Stimulated activated CD4-positive, alpha-beta T cell treated with anti-CD3 and anti-CD28 coated beads, TNF-alpha, amount 100 ng/mL, for 4 hours (primary cell): Measurements from ENCODE around the gene SLC9A8.
"Not testable (repeated sequence)": the region's sequence is repeated elsewhere in the genome, so short reads cannot be mapped to it uniquely, and the experiment has no call there.

ENCODE experiments used
- DNase-seq, 3 experiments: peaks; one replicate each; pipeline ENCODE4 v3.0.0-alpha.2; 2020; ENCODE audit warnings: low read depth in 3 of 3

Gene SLC9A8

DNA sequence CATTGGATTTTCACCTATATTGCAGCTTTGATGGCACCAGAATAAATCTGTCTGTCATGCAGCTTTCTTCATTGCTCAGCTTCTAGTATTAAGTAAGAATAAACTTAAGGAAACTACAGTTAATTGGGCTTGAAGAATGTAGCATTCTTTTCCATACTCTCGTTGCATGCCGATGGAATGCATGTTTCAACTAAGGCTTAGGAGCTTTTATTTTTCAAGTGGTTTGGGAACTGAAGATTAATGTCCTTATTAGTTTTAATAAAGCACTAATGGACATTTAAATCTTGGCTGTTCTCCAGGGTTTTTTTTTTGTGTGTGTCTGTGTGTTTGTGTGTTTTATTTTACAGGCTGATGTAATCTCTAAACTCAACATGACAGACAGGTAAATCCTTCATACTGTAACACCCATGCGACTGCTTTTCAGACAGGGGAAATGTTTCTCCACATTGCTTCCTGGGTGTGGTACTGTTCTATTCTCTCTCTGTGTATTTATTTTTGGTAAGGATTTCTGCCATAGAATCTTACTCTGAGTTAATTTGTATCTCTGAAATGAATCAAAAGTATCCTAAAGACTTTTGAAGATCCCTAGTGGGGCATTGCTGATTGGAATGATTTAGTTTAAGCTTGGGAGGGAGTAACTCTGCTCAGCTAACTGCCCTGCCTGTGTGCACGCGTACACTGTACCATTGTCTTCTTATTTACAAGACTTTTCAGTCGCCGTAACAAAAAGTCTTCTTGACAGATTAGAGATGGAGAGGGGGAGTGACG lies 38.0 kb downstream of the SLC9A8 start:
- DNase-seq: no peak

DNA sequence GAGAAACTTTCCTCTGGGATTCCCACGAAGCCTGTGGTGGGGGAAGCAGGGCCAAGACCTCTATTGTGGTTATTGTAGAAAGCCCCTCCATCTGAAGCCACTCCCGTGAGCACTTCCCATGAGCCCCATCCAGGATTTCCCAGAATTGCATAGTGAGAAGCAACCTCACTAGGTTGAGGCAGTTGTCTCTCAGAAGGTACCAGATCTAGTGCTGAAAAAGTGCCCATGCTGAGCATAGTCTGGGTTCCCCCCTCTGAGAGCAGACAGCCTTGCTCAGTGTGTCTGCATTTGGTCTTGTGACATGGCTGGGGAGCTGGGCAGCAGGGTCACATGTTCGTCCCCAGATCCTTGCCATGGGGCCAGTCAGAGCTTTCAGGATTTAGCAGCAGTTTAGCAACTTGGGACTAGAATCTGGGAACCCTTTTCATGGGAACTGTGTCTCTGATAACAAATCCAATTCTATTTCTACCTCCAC lies 38.6 kb downstream of the SLC9A8 start:
- DNase-seq: no peak

DNA sequence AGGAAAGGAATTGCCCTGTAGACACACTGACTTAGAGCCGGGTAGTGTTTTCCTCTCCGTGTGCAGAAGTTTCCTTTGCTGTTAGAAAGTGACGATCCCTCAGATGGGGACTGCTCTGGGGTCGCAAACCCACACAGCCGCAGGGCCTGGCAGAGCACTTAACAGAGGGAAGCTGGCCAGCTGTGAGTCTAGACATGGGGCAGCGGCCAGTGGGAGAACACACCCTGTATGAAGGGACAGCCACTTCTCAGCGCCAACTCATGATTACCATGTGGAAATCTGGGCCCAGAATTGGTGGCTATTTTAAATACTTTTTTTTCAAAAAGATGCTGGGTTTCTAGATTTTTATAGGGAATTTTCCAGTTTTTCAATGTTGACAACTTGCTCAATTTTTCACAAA lies 39.4 kb downstream of the SLC9A8 start:
- no peak for DNase-seq

DNA sequence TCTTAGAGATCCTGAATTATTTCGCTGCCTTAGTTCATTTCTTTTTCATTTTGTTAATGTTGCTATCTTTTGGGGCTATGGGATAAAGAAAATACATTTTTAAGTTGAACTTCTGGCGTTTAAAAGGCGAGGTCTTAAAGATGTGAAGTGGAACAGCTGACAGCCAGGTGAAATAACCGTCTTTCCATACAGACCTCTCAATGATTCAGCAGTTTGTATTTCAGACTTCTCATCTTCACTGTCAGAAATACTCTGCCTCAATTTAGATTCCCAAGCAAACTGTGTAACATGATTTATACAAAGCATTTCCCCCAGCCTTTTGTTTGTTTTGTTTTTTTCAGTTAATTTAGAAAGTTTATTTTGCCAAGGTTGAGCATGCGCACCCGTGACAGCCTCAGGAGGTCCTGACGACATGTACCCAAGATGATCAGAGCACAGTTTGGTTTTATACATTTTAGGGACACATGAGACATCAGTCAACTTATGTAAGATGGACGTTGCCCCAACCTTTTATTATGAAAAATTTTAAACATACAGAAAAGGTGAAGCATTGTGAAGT lies 40.0 kb downstream of the SLC9A8 start:
- DNase-seq: no peak

DNA sequence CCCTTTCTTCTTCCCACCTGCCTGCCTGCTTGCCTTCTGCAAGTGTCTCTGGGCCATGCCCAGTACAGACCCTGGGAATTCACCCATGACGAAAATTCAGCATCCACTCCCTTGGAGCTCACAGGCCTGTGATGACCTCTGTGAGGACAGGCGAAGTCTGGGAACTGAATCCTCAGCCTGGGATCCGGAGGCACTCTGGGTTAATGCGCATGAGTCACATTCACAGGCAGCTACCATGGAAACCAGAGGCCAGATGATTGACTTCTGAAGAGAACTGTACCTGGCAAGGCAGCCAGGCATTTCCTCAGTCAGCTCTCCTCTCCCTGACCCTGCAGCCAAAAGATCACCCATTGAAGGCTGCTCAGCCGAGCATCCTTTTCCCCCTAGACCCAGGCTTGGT lies 41.0 kb downstream of the SLC9A8 start:
- no peak for DNase-seq

DNA sequence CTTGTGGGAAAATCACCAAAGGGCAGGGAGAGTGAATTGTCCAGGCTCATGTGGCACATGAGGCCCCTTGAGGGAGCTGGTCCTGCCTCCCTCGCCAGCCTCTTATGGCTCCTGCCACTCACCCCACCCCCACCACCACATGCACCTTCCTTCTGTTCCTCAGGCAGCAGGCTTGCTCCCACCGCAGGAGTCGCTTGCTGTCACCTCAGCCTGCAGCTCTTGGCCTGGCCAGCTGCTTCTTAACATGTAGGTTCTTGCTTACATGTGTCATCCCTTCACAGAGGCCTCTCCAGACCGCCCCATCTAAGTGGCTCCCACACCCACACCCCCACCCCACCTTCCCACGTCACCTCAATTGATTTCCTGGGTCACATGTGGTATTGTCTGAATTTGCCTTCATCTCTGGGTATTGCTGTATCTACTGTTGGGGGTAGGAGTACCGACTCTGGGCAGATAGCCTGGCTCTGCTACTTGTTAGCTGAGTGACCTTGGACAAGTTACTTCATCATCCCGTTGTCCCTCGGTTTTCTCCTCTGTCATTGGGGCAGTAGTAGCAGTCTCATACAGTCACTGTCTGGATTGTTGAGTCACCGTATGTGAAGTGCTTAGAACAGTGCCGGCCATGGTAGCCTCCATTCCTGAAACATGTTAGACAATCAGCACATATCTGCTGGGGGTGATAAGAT lies 41.7 kb downstream of the SLC9A8 start:
- DNase-seq: no peak

DNA sequence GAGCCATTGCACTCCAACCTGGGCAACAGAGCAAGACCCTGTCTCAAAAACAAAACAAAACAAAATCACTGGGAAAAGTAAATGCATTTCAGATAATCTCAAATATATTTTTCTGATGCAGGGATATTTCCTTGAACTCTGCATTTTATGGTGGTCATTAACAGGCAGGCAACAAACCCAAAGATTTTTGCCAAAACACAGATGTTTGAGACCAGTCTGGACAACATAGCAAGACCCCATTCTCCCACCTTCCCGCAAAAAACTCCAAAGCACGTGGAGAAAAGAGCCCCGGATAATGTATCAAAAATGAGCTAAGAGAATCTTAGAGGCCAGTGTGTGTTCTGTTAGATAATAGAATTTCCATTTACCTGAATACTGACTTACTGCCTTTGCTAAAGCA lies 44.3 kb downstream of the SLC9A8 start:
- no peak for DNase-seq

DNA sequence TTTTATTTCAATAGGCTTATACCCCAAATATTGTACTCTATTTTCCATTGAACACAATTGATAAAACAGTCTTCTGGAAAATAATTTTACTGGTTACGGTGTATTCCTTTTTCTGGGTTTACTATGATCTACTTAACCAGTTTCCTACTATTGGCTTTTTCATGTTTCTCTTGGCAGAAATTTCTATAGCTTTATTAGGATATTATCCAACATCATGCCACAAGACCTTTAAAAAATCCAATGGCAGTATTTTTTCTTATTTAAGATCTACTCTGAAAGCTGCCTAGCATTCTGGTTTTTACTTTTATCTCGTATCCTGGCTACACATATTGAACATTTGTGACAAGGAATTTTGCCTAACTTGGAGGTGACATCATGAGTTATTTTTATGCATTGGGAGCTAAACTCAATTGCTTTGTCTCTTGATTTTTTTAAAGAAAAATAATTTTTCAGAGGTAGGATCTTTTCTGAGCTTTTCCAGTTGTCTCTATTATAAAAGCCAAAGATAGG lies 45.5 kb downstream of the SLC9A8 start:
- DNase-seq: no peak

DNA sequence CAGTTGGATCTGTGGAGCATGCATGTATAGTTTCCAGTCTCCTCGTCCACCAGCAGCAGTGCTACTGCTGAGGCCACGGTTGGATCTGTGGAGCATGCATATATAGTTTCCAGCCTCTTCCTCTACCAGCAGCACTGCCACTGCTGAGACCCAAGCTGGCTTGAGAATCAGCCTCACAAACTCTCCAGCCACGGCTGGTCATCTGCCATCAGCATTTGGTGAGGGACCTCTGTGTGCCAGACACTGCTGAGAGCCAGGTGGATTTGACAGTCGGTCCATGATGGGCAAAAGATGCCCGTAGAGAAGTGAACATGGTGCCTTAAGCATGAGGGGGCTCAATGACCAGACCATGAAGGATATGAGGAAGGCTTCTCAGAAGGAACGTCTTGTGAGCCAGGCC lies 46.4 kb downstream of the SLC9A8 start:
- DNase-seq: no peak

DNA sequence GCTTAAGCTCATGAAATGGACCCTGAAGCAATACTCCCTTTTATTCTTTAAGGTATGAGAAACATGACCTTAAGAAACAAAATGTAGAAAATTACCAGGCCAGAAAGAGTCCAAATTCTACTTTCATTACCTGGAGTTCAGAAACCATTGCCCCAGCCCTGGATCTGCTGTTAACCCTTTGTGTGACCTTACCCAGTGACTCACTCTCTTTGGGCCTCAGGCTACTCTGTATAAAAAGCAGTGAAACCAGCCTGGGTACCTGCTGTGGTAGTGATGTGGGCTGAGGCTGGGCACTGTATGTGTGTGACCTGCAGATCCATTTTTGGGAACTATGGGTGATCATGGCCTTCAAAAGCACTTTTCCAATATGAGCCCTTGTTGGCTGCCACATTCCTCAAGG lies 47.2 kb downstream of the SLC9A8 start:
- DNase-seq: no peak

DNA sequence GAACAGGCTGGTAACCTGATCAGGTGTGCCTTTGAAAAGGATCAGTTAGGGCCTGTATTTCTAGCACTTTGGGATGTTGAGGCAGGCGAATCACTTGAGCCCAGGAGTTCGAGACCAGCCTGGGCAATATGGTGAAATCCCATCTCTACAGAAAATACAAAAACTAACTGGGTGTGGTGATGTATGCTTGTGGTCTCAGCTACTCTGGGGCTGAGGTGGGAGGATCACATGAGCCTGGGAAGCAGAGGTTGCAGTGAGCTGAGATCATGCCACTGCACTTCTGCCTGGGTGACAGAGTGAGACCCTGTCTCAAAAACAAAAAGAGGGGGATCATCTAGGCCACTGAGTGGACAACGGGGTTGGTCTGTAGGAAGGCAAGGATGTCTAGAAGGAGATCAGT lies 48.6 kb downstream of the SLC9A8 start:
- not testable (repeated sequence) for DNase-seq

DNA sequence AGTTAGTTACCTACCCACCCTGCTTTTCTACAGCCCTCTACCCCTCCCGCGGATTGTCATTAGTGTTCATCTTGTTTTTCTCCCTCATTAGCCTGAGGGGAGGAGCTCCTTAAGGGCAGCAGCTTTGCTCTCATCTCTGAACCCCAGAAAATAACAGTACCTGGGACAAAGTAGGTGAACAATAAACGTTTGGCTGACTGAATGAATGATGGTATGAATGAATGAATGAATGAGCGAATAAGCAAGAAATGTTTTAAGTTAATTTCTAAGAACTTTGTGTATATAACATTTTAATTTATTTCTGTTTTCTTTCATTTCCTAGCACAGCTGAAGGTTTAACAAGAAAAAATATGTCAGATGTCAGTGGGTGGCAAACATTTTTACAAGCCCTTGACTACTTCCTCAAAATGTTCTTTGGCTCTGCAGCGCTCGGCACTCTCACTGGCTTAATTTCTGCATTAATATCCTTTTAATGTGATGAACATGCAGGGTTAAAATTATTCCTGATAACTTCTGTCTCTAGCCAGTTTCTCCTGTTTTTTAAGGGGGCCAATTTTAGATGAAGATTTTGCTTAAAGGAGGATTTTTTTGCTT lies 50.1 kb downstream of the SLC9A8 start:
- no peak for DNase-seq

DNA sequence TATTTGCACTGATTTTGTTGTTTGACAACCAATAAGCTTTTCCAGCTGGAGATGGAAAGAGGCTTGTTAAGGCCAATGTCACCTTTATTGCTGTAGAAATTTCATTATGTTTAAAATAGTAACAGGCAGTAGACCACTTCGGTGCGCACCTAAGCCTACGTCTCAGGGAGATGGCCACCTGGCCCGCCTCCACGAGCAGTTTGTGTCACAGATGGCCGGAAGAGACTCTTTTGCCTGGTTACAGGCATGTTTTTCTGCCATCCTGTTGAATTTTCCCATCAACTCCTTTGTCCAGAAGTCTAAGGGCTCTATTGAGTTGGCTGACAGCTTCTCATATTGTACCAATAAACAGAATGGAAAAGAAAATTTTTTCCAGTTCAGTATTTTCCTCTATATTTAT lies 51.0 kb downstream of the SLC9A8 start:
- no peak for DNase-seq

DNA sequence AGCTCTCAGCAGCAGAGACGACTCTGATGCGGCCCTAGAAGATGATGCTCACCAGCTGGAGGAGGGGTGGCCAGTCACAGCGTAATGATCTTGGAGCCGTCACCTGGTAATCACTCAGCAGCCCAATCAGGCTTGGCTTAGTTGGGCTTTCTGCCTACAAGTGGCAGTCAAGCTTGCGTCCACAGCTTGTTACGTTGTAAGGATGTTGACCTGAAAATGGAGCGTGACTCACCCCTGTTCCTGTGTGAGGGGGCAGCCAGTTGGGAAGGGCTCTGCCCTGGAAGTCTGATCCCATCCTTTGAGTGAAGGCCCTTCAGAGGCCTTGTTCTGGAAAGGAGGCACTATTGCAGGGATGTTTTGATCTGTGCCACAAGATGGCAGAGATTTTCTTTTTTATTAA lies 52.9 kb downstream of the SLC9A8 start:
- DNase-seq: no peak

DNA sequence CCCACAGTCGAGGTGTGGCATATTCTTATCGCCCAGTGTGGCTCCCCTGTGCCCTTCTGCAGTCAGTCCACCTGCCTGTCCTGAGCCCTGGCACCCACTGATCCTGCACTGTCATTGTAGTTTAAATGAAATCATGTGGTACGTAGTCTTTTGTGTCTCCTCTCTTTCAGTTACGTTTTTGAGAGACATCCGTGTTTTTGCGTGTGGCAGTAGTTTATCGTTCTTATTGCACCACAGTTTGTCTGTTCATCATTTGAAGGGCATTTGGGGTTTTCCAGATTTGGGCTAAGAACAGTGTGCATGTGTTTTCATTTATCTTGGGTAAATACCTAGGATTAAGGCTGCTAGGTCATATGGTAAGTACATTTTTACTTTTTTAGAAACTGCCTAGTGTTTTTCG lies 53.4 kb downstream of the SLC9A8 start:
- no peak for DNase-seq

DNA sequence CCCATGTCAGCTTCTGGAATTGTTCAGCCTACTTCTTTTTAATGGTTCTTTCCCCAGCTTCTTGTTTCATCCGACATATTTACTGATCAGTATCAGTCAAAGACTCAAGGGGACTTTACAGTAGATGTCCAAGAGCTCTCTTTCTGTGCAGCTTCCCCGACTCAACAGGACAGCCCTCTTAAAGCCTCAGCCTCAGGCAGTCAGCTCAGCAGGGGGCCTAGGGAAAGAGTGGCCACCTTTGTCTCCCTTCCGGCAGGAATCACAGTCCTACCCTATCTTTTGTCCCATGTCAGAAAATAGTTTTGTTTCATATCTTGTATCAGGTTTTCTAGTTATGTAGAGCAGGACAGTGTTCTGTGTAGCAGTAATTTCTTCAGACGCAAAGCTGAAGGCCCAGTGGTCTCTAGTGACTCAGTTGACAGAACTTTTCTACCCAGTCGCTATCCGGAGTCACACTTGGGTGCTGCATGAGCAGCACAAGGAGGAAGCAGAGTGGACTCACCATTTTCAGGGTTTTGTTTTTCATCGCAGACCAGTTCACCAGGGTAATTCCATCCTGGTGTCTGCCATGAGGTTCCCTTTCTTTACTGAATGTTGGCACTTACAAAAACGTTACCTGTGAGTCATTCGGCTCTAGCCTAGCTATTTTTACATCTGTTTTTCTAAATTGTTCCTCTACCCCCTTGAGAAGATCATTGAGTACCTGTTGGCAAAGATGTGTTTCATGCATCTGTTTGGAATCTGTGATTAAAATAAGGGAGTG lies 55.0 kb downstream of the SLC9A8 start:
- no peak for DNase-seq

DNA sequence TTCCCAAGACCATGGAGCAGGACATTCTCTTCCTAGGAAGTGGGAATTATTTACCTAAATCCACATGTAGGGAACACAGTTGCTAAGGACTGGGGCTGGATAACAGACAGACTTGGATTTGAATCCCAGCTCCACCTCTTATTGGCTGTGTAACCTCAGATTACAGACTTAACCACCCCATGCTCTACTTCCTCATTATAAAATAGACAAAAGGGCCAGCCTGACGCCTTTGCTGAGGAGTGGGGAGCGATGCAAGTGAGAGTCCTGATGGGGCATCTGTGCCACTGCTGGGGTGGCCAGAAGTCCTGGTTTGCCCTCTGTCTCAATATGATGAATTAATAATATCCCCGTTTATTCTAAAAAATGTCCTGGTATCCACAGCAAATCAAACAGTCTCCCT lies 55.9 kb downstream of the SLC9A8 start:
- DNase-seq: no peak

DNA sequence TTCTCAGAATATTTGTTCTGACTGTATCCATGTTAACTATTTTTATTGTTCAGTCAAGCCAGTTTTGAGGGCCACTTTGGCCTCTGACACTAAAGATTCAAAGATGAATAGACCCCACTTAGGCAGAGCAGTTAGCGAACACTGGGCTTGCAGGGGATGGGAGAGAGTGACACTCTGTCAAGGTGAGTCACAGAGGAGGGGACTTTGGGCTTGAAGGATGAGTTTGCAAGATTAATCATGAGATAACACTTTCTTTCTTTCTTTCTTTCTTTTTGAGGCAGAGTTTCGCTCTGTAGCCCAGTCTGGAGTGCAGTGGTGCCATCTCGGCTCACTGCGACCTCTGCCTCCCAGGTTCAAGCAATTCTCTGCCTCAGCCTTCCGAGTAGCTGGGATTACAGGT lies 56.3 kb downstream of the SLC9A8 start:
- no peak for DNase-seq

DNA sequence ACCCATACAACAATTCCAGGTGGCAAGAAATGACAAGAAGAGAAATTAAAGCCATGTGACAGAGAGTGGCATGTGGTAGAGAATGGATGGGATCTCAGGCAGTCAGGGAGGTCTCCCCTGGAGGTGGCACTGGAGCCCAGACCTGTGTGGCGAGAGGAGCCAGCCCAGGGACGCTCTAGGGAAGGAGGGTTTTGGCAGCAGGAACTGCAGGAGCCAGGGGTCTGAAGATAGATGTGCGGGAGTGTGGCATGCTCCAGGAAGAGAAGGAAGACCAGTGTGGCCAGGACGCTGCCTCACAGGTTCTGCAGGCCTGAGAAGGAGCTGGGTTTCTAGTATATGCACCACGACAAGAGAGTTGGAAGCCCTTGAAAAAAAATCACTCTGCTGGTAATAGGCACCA lies 57.6 kb downstream of the SLC9A8 start:
- no peak for DNase-seq

DNA sequence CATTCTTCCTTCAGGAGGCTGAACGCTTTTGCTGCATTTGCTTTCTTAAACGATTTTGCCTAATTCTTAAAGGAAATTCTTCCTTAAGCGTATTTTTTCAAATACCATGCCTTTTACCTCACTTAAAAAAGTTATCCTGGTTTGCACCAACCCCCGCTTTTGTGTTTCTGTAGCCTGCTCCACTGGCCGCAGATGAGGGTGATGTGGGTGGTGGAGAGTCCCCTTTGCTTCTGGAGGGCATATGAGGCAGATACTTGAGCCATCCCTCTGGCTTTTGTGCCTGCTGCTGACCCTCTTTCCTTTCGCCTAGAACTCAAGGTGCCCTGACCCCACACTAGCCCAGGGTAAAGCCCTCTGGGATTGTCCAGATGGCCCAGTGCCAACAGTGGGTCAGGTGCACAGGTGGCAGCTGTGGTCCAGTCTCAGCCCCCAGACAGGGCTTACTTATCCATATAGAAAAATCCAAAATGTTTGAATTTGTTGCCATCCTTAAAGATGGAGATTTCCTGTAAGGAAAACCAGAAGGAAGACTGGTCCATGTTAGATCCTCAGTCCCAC lies 58.8 kb downstream of the SLC9A8 start:
- DNase-seq: no peak

DNA sequence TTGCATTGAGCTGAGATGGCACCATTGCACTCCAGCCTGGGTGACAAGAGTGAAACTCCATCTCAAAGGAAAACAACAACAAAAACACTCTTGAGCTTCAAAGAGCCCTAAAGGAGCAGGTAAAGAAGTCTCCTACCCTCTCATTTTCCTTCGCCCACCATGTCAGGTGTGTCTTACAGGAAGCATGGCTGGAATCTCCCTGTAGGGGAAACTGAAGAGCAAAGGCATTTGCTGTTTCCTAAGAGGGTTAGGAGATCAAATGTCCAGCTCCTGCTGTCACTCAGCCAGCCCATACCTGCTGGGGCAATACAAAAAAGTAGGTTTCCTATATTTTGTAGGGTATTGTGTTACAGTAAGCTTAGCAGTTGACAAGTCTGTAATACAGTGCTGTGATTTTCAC lies 59.4 kb downstream of the SLC9A8 start:
- no peak for DNase-seq

DNA sequence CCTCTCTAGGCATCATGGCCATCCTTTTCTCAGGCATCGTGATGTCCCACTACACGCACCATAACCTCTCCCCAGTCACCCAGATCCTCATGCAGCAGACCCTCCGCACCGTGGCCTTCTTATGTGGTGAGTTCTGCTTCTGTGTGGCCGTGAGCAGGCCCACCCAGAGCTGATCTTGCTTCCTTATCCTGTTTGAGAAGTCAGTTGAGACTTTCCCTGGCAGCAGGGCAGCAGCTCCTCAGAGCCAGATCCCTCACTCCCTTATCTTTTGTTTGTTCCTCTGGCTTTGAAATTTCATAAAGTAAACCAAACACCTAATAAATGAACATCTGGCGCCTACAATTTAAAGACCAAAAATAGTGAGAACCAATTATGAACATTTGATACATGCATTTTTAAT lies 62.1 kb downstream of the SLC9A8 start:
- no peak for DNase-seq
